ENCODE results near the gene ZNF785. TPM values are rescaled to one million over a fixed set of nuclear protein-coding genes. Genes with fewer than 3 reads are reported as not detected.

The ZNF785 gene
- total and polyA plus RNA-seq, 2 of the 13 experiments (the other 11 are each of a cell fraction or from before 2014, with no cell fraction given): 0.01 TPM; not detected in 1

DNA sequence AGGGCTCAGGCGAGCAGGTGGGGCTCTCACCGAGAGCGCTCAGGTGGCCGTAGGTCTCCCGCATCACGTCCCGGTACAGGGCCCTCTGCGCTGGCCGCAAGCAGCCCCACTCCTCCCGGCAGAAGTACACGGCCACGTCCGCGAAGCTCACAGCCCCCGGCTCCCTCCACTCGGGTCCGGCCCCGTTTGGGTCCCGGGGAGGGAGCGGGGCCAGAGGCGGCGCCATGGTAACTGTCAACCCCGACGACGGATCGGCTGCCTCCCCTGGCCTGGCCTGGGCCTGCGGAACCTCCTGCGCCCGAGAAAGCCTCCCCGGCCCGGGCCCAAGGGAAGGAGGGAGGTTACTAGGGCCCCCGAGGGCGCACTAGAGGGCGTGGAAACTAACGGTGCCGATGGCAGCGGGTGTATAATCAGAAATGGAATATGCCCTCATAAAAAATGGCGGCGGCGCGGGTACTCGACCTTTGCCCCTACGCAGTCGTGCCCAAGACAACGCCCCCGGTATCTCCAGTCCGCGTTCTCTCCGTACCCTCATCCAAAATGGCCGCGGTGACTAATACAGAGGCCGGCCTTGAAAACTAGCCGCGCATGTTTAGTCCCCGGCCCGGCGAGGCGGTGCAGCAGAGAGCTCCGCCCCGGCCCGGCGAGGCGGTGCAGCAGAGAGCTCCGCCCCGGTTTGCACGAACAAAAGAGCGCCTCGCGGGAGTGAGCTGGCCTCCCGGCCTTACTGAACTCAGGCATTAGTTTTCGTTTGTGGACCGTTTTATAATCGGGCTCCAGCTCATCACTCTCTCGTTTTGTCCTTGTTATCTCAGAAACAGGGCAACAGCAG is 27.3 kb downstream of the ZNF785 start, which contains the start of gene ZNF764 (continued):
- TF ChIP-seq, protein P1, sequence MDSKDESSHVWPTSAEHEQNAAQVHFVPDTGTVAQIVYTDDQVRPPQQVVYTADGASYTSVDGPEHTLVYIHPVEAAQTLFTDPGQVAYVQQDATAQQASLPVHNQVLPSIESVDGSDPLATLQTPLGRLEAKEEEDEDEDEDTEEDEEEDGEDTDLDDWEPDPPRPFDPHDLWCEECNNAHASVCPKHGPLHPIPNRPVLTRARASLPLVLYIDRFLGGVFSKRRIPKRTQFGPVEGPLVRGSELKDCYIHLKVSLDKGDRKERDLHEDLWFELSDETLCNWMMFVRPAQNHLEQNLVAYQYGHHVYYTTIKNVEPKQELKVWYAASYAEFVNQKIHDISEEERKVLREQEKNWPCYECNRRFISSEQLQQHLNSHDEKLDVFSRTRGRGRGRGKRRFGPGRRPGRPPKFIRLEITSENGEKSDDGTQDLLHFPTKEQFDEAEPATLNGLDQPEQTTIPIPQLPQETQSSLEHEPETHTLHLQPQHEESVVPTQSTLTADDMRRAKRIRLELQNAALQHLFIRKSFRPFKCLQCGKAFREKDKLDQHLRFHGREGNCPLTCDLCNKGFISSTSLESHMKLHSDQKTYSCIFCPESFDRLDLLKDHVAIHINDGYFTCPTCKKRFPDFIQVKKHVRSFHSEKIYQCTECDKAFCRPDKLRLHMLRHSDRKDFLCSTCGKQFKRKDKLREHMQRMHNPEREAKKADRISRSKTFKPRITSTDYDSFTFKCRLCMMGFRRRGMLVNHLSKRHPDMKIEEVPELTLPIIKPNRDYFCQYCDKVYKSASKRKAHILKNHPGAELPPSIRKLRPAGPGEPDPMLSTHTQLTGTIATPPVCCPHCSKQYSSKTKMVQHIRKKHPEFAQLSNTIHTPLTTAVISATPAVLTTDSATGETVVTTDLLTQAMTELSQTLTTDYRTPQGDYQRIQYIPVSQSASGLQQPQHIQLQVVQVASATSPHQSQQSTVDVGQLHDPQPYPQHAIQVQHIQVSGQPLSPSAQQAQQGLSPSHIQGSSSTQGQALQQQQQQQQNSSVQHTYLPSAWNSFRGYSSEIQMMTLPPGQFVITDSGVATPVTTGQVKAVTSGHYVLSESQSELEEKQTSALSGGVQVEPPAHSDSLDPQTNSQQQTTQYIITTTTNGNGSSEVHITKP (CRISPR knock-in tag; IDR thresholded peaks at IDR 0.05; ENCODE audit: low read depth): 0 out of 2 replicates have a peak, but pooled peaks have one; percentile 18
- TF ChIP-seq, protein P2, sequence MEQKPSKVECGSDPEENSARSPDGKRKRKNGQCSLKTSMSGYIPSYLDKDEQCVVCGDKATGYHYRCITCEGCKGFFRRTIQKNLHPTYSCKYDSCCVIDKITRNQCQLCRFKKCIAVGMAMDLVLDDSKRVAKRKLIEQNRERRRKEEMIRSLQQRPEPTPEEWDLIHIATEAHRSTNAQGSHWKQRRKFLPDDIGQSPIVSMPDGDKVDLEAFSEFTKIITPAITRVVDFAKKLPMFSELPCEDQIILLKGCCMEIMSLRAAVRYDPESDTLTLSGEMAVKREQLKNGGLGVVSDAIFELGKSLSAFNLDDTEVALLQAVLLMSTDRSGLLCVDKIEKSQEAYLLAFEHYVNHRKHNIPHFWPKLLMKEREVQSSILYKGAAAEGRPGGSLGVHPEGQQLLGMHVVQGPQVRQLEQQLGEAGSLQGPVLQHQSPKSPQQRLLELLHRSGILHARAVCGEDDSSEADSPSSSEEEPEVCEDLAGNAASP (CRISPR knock-in tag; IDR thresholded peaks at IDR 0.05; ENCODE audit: borderline replicate concordance): peak; percentile 66
- TF ChIP-seq ZNF251 (CRISPR knock-in tag; IDR thresholded peaks at IDR 0.05) (0 out of 2 replicates have a peak, but pooled peaks have one; percentile 31), SCMH1 (CRISPR knock-in tag; IDR thresholded peaks at IDR 0.05; ENCODE audit: borderline replicate concordance) (no peak), ZNF274 (CRISPR knock-in tag; IDR thresholded peaks at IDR 0.05) (peak; percentile 78; the same call in 1 of the 2 replicates), SETDB1 (CRISPR knock-in tag; IDR thresholded peaks at IDR 0.05; ENCODE audit: borderline replicate concordance) (no peak)
- TF ChIP-seq, protein P3, sequence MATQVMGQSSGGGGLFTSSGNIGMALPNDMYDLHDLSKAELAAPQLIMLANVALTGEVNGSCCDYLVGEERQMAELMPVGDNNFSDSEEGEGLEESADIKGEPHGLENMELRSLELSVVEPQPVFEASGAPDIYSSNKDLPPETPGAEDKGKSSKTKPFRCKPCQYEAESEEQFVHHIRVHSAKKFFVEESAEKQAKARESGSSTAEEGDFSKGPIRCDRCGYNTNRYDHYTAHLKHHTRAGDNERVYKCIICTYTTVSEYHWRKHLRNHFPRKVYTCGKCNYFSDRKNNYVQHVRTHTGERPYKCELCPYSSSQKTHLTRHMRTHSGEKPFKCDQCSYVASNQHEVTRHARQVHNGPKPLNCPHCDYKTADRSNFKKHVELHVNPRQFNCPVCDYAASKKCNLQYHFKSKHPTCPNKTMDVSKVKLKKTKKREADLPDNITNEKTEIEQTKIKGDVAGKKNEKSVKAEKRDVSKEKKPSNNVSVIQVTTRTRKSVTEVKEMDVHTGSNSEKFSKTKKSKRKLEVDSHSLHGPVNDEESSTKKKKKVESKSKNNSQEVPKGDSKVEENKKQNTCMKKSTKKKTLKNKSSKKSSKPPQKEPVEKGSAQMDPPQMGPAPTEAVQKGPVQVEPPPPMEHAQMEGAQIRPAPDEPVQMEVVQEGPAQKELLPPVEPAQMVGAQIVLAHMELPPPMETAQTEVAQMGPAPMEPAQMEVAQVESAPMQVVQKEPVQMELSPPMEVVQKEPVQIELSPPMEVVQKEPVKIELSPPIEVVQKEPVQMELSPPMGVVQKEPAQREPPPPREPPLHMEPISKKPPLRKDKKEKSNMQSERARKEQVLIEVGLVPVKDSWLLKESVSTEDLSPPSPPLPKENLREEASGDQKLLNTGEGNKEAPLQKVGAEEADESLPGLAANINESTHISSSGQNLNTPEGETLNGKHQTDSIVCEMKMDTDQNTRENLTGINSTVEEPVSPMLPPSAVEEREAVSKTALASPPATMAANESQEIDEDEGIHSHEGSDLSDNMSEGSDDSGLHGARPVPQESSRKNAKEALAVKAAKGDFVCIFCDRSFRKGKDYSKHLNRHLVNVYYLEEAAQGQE (IDR thresholded peaks at IDR 0.05; ENCODE audit: borderline replicate concordance in 1 of 2, low read depth in 1 of 2, low read length in 2 of 2): no peak
- TF ChIP-seq, protein P4, sequence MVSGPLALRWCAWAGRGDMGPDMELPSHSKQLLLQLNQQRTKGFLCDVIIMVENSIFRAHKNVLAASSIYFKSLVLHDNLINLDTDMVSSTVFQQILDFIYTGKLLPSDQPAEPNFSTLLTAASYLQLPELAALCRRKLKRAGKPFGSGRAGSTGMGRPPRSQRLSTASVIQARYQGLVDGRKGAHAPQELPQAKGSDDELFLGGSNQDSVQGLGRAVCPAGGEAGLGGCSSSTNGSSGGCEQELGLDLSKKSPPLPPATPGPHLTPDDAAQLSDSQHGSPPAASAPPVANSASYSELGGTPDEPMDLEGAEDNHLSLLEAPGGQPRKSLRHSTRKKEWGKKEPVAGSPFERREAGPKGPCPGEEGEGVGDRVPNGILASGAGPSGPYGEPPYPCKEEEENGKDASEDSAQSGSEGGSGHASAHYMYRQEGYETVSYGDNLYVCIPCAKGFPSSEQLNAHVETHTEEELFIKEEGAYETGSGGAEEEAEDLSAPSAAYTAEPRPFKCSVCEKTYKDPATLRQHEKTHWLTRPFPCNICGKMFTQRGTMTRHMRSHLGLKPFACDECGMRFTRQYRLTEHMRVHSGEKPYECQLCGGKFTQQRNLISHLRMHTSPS (CRISPR knock-in tag; IDR thresholded peaks at IDR 0.05; ENCODE audit: low read depth): peak; percentile 86; the same call in 1 of the 2 replicates
- TF ChIP-seq, protein P5, sequence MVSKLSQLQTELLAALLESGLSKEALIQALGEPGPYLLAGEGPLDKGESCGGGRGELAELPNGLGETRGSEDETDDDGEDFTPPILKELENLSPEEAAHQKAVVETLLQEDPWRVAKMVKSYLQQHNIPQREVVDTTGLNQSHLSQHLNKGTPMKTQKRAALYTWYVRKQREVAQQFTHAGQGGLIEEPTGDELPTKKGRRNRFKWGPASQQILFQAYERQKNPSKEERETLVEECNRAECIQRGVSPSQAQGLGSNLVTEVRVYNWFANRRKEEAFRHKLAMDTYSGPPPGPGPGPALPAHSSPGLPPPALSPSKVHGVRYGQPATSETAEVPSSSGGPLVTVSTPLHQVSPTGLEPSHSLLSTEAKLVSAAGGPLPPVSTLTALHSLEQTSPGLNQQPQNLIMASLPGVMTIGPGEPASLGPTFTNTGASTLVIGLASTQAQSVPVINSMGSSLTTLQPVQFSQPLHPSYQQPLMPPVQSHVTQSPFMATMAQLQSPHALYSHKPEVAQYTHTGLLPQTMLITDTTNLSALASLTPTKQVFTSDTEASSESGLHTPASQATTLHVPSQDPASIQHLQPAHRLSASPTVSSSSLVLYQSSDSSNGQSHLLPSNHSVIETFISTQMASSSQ (IDR thresholded peaks at IDR 0.05; ENCODE audit: low read depth): no peak
- TF ChIP-seq, protein P5 (CRISPR knock-in tag; IDR thresholded peaks at IDR 0.05; ENCODE audit: borderline replicate concordance): peak; percentile 65; the same call in 1 of the 2 replicates
